Caco-2 (cell line): ENCODE data around the gene NAV3. TPM values are rescaled to one million over a fixed set of nuclear protein-coding genes. Genes with fewer than 3 reads are reported as not detected.

Experiments used
- BruUV-seq: library from RNA; stranded (reverse); fragments of 400-500 nt; replicated peaks from 2 replicates; lab custom pipeline; 2021; lab: Mats Ljungman, UMichigan
- CTCF ChIA-PET: fragments of 300-600 bp; sonication (Branson Sonifier 250); formaldehyde crosslinking; loops from one replicate; lab custom pipeline; 2022; ENCODE audit warnings: antibody characterized with exemption; lab: Charles Lee
- POLR2A ChIA-PET: fragments of 300-600 bp; sonication (Branson Sonifier 250); formaldehyde crosslinking; loops from one replicate; lab custom pipeline; 2022; ENCODE audit warnings: antibody characterized with exemption; lab: Charles Lee
- DNase-seq, 2 experiments: peaks; one replicate each; pipeline versions ENCODE4 v3.0.0 to v3.0.0-alpha.2; 2020 to 2022
- H3K27me3 ChIP-seq: replicated peaks from 2 replicates; pipeline ENCODE4 v1.6.0; 2011; ENCODE audit warnings: low read length; ENCODE audit not compliant: control insufficient read depth, insufficient read depth
- H3K36me3 ChIP-seq: 2 replicates; pipeline ENCODE4 v1.5.1; 2011; ENCODE audit warnings: low read length; ENCODE audit not compliant: control insufficient read depth, insufficient read depth
- H3K4me1 ChIP-seq: fragments of 250-450 bp; sonication (Bioruptor Pico); 2 replicates; pipeline ENCODE4 v1.5.1; 2020; ENCODE audit warnings: mild to moderate bottlenecking
- H3K4me3 ChIP-seq: 2 replicates; pipeline ENCODE4 v1.5.1; 2011; ENCODE audit warnings: low read depth, mild to moderate bottlenecking, control low read depth, low read length
- H3K9me3 ChIP-seq: fragments of 250-450 bp; sonication (Bioruptor Pico); 2 replicates; pipeline ENCODE4 v1.5.1; 2020; ENCODE audit warnings: mild to moderate bottlenecking, moderate library complexity
- H3K27ac Mint-ChIP-seq: one replicate; pipeline ENCODE4 v1.8.0; 2022; ENCODE audit warnings: mixed read lengths; ENCODE audit not compliant: unreplicated experiment
- H3K27me3 Mint-ChIP-seq: one replicate; pipeline ENCODE4 v1.8.0; 2022; ENCODE audit warnings: mixed read lengths; ENCODE audit not compliant: insufficient read depth, unreplicated experiment
- H3K36me3 Mint-ChIP-seq: one replicate; pipeline ENCODE4 v1.8.0; 2022; ENCODE audit warnings: mild to moderate bottlenecking, mixed read lengths; ENCODE audit not compliant: insufficient read depth, unreplicated experiment
- H3K4me1 Mint-ChIP-seq: one replicate; pipeline ENCODE4 v1.8.0; 2022; ENCODE audit warnings: low read depth, mixed read lengths; ENCODE audit not compliant: unreplicated experiment
- H3K4me3 Mint-ChIP-seq: one replicate; pipeline ENCODE4 v1.8.0; 2022; ENCODE audit warnings: mild to moderate bottlenecking, moderate library complexity, mixed read lengths; ENCODE audit not compliant: unreplicated experiment
- H3K9me3 Mint-ChIP-seq: one replicate; pipeline ENCODE4 v1.8.0; 2022; ENCODE audit warnings: mixed read lengths; ENCODE audit not compliant: unreplicated experiment
- CTCF ChIP-seq, 2 experiments: fragments of 200-600 bp in 1 of 2; IDR thresholded peaks; 1 replicate in 1 of 2; 2 replicates in 1 of 2; pipeline versions ENCODE4 v1.5.1 to v1.8.0; 2011 to 2022; ENCODE audit warnings: antibody characterized with exemption in 1 of 2, control low read depth in 1 of 2, inconsistent platforms in 1 of 2, low read depth in 1 of 2, low read length in 1 of 2, mild to moderate bottlenecking in 1 of 2, moderate library complexity in 1 of 2; ENCODE audit not compliant: insufficient read depth in 1 of 2, severe bottlenecking in 1 of 2, unreplicated experiment in 1 of 2
- intact Hi-C: fragments of 100-400 bp; cut with micrococcal nuclease; formaldehyde crosslinking; loops from one replicate; pipeline ENCODE4 v1.10.0; 2022; ENCODE audit not compliant: unreplicated experiment
- total RNA-seq: library from RNA; stranded (reverse); gene quantifications from 2 replicates; pipeline ENCODE4 v1.2.3, GENCODE V29; 2022

Gene NAV3
- total RNA-seq, 1 experiment from 2014 or later: 0.45 TPM

- H3K36me3 ChIP-seq: no peaks in the 10 kb centered on the region
- no peaks in the 10 kb centered on the region for H3K36me3 Mint-ChIP-seq
- no peak for TF ChIP-seq CTCF (IDR thresholded peaks at IDR 0.05; ENCODE audit: insufficient read depth in 1 of 2, low read depth in 1 of 2, low read length in 1 of 2, severe bottlenecking in 1 of 2, unreplicated experiment in 1 of 2)
- POLR2A ChIA-PET: no interaction called here
- no peak overlapping the region for H3K27ac Mint-ChIP-seq
- H3K4me3 ChIP-seq: no peak overlapping the region
- no peaks in the 10 kb centered on the region for H3K27me3 ChIP-seq
- H3K27me3 Mint-ChIP-seq: peaks cover 5% of the 10 kb centered on the region
- BruUV-seq: no TSS peak
- CTCF ChIA-PET: no interaction called here
- intact Hi-C loops: no loop called here
- DNase-seq: no peak
- no peak overlapping the region for H3K4me3 Mint-ChIP-seq
- no peaks in the 10 kb centered on the region for H3K4me1 ChIP-seq
- H3K4me1 Mint-ChIP-seq: no peaks in the 10 kb centered on the region
- no peaks in the 10 kb centered on the region for H3K9me3 Mint-ChIP-seq
- H3K9me3 ChIP-seq: no peaks in the 10 kb centered on the region
These were observed 368.2 kb downstream of the NAV3 start for GRCh38 chr12:78198896-78199295.

- intact Hi-C loops: no loop called here
- H3K4me3 ChIP-seq: no peak overlapping the region
- Mint-ChIP-seq H3K4me3 (no peak overlapping the region), H3K36me3 (no peaks in the 10 kb centered on the region), H3K4me1 (no peaks in the 10 kb centered on the region), H3K9me3 (no peaks in the 10 kb centered on the region), H3K27ac (no peak overlapping the region), H3K27me3 (peaks cover 3% of the 10 kb centered on the region)
- ChIA-PET POLR2A (no interaction called here), CTCF (no interaction called here)
- no peaks in the 10 kb centered on the region for H3K36me3 ChIP-seq
- H3K9me3 ChIP-seq: no peaks in the 10 kb centered on the region
- no peaks in the 10 kb centered on the region for H3K27me3 ChIP-seq
- no peak for TF ChIP-seq CTCF (IDR thresholded peaks at IDR 0.05; ENCODE audit: insufficient read depth in 1 of 2, low read depth in 1 of 2, low read length in 1 of 2, severe bottlenecking in 1 of 2, unreplicated experiment in 1 of 2)
- DNase-seq: no peak
- no peaks in the 10 kb centered on the region for H3K4me1 ChIP-seq
- no TSS peak for BruUV-seq
These were observed 369.2 kb downstream of the NAV3 start for GRCh38 chr12:78199926-78200325.

- intact Hi-C loops: no loop called here
- no peak overlapping the region for H3K4me3 Mint-ChIP-seq
- Histone ChIP-seq H3K36me3 (no peaks in the 10 kb centered on the region), H3K4me3 (no peak overlapping the region), H3K9me3 (no peaks in the 10 kb centered on the region), H3K4me1 (no peaks in the 10 kb centered on the region), H3K27me3 (no peaks in the 10 kb centered on the region)
- no peaks in the 10 kb centered on the region for H3K36me3 Mint-ChIP-seq
- no peak for DNase-seq
- H3K27ac Mint-ChIP-seq: no peak overlapping the region
- CTCF ChIA-PET: no interaction called here
- H3K4me1 Mint-ChIP-seq: no peaks in the 10 kb centered on the region
- BruUV-seq: no TSS peak
- POLR2A ChIA-PET: no interaction called here
- H3K27me3 Mint-ChIP-seq: peaks cover 3% of the 10 kb centered on the region
- no peaks in the 10 kb centered on the region for H3K9me3 Mint-ChIP-seq
- TF ChIP-seq CTCF (IDR thresholded peaks at IDR 0.05; ENCODE audit: insufficient read depth in 1 of 2, low read depth in 1 of 2, low read length in 1 of 2, severe bottlenecking in 1 of 2, unreplicated experiment in 1 of 2): no peak
These were observed 374.2 kb downstream of the NAV3 start for GRCh38 chr12:78204926-78205325.
